Epithelial cell of esophagus (primary cell): Measurements from ENCODE around the gene ADPRHL1.
A peak's percentile ranks its signal among the peaks of the same experiment; 100 is the strongest.

Experiments
- DNase-seq: peaks from one replicate; pipeline ENCODE4 v3.0.0; 2010; ENCODE audit warnings: low read depth
- H3K4me3 ChIP-seq: 2 replicates; pipeline ENCODE4 v1.5.1; 2011; ENCODE audit warnings: mild to moderate bottlenecking, low read length, control low read depth
- CTCF ChIP-seq: IDR thresholded peaks from 2 replicates; pipeline ENCODE4 v1.5.1; 2011; ENCODE audit warnings: low read depth, mild to moderate bottlenecking, low read length, control low read depth, inconsistent platforms; ENCODE audit not compliant: insufficient read depth; ENCODE audit errors: missing control alignments

The ADPRHL1 gene

DNA sequence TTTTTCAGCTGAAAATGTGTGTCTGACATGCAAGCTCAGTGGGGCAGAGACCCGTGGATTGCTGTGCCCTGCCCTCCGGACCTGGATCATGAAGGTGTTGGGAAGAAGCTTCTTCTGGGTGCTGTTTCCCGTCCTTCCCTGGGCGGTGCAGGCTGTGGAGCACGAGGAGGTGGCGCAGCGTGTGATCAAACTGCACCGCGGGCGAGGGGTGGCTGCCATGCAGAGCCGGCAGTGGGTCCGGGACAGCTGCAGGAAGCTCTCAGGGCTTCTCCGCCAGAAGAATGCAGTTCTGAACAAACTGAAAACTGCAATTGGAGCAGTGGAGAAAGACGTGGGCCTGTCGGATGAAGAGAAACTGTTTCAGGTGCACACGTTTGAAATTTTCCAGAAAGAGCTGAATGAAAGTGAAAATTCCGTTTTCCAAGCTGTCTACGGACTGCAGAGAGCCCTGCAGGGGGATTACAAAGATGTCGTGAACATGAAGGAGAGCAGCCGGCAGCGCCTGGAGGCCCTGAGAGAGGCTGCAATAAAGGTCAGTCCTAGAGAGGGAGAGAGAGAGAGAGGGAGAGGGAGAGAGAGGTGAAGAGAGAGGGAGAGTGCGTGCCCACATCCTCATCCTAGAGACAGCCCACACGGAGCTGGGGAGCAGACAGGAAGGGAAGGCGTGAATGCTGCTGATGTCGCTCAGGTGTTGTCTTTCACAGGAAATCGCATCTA is 42.4 kb upstream of the ADPRHL1 start:
- H3K4me3 ChIP-seq, result peak overlapping the region; percentile 4
- TF ChIP-seq CTCF, result no peak
- peak; percentile 35 for DNase-seq

- H3K4me3 ChIP-seq, result peak overlapping the region; percentile 19
- TF ChIP-seq CTCF, result no peak
- DNase-seq, result peak; percentile 96
Measured at GRCh38 chr13:113493315-113493951, 40.1 kb upstream of the ADPRHL1 start.

- H3K4me3 ChIP-seq, result peak overlapping the region; percentile 76
Measured at GRCh38 chr13:113491982-113492381, 38.7 kb upstream of the ADPRHL1 start.

DNA sequence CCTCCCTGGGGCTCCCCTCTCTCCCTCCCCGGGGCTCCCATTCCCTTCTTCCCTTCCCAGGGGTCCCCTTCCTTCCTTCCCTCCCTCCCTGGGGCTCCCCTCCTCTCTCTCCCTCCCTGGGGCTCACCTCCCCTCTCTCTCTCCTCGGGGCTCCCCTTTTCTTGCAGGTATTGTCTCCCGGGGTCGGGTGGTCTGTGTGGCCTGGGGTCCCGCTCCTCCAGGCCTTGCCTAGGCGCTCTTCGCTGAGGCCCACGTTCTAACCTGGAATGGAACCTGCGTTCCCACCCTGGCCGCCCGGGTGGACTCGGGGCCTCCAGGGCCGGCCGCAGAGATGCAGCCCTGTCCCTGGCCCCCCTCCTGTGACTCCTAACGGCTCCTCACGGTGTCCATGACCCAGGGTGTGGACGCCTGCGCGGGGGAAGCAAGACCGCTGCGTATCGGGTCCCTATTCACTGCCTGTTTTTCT is 38.2 kb upstream of the ADPRHL1 start:
- H3K4me3 ChIP-seq, result peak overlapping the region; percentile 76
- no peak for TF ChIP-seq CTCF
- DNase-seq, result peak; percentile 27

More at GRCh38 chr13:113491982-113492381, 38.7 kb upstream of the ADPRHL1 start:
- no peak for TF ChIP-seq CTCF
- no peak for DNase-seq

DNA sequence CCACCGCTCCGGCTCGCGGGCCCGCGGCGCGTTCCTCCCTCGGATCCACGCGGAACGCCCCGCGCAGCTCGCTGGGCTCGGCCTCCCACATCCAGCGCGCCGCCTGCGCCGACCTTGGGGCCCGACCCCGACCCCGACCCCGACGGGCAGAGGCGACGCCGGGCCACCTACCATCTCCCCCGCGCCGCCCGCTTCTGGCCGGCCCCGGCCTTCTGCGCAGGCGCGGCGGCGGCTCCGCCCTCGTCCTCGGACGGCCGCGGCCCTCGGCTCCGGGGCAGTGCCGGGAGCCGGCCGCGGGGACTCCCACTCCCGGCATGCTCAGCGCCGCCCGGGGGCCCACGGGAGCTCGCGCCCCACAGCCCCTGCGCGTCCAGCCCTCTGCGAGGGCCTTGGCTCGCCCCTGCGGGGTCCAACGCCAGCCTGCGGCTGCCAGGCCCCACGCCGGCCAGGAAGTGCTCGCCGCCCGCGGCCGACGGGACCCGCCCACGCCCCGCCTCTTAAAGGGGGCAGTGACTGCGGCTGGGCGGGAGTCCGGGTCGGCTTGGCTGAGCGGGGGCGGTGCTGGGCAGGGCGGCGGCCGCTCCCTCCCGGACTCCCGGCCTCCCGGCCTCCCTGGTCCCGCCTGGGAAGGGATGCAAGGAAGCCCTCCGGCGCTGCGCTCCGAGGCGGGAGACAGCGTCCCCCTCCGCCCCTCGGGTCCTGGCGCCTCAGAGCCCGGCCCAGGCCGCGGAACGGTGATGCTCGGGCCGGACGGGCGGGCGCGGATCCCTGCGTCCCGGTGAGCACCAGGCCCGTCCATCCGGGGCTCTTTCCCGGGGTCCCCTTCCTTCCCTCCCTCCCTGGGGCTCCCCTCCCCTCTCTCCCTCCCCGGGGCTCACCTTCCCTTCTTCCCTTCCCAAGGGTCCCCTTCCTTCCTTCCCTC is 37.5 kb upstream of the ADPRHL1 start, which contains the start of gene DCUN1D2:
Gene DCUN1D2, minus strand, starts transcription at position 216 of the 922 bp plus-strand sequence. Its CDS starts 42 bp downstream, at position 174.
- no peak for TF ChIP-seq CTCF
- peak within 1 kb of the TSS; percentile 76 for H3K4me3 ChIP-seq
- peak; percentile 96 for DNase-seq

GRCh38 chr13:113489549-113490495 is 36.5 kb upstream of the ADPRHL1 start:
- DNase-seq, result peak; percentile 42
- peak overlapping the region; percentile 70 for H3K4me3 ChIP-seq
- TF ChIP-seq CTCF, result no peak
